Brain microvascular endothelial cell (primary cell): ENCODE measurements around the gene ERC2.

Experiments
- DNase-seq: peaks from one replicate; pipeline ENCODE4 v3.0.0-alpha.2; 2020
- H3K27ac ChIP-seq: fragments of 250-450 bp; sonication (Bioruptor Pico); 2 replicates; pipeline ENCODE4 v1.5.1; 2020; ENCODE audit warnings: mild to moderate bottlenecking, moderate library complexity
- H3K27me3 ChIP-seq: fragments of 250-450 bp; sonication (Bioruptor Pico); replicated peaks from 2 replicates; pipeline ENCODE4 v1.5.1; 2020; ENCODE audit warnings: mild to moderate bottlenecking
- H3K36me3 ChIP-seq: fragments of 250-450 bp; sonication (Bioruptor Pico); replicated peaks from 2 replicates; pipeline ENCODE4 v1.5.1; 2020; ENCODE audit warnings: mild to moderate bottlenecking
- H3K4me3 ChIP-seq: 2 replicates; pipeline ENCODE4 v1.5.1; 2011; ENCODE audit warnings: low read depth, mild to moderate bottlenecking, control low read depth, low read length, moderate library complexity
- in situ Hi-C: cut with HindIII; loops from 2 replicates; pipeline ENCODE4 v1.10.0; 2017; ENCODE audit warnings: low sequenced_read_pairs, low pct_ligation_motif_present
- TF ChIP-seq, protein P1 (sequence below): IDR thresholded peaks from 2 replicates; pipeline ENCODE4 v1.5.1; 2011; ENCODE audit warnings: low read depth, mild to moderate bottlenecking, moderate library complexity, low read length, control low read depth, inconsistent platforms; ENCODE audit errors: missing control alignments

ERC2 gene

DNA sequence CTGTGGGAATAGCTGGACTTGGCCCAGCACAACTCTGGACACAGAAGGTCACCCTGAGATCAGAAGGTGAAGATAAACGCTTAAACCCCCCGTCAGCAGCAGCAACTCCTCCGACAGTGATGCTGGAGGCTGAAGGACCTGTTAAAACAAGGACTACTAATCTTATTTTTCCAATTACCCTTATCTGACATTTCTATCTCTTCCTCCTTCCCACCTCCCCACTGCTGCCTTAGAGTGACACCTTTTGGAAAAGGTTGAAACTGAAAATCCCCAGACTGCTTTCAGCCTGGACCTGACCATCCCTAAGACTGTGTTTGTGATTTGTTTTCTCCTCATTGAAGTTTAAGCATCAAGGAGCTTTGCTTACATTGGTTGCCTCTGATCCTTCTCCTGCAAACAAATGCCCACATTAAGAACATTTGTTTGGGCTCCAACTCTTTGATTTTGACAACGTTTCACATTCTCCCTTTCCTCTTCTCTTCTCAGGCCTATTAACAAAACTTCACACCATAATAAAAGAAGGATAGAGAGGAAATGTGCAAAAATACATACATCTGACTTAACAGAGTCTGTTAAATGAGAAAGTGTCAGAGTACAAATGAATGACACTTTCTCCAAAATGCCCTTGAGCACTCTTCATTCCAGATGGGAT is 570.6 kb downstream of the ERC2 start:
- Histone ChIP-seq H3K27me3 (peaks cover 1% of the 10 kb centered on the region), H3K4me3 (no peak overlapping the region), H3K27ac (no peak overlapping the region), H3K36me3 (no peaks in the 10 kb centered on the region)
- no peak for DNase-seq
- in situ Hi-C loops = no loop called here
- TF ChIP-seq, protein P1, sequence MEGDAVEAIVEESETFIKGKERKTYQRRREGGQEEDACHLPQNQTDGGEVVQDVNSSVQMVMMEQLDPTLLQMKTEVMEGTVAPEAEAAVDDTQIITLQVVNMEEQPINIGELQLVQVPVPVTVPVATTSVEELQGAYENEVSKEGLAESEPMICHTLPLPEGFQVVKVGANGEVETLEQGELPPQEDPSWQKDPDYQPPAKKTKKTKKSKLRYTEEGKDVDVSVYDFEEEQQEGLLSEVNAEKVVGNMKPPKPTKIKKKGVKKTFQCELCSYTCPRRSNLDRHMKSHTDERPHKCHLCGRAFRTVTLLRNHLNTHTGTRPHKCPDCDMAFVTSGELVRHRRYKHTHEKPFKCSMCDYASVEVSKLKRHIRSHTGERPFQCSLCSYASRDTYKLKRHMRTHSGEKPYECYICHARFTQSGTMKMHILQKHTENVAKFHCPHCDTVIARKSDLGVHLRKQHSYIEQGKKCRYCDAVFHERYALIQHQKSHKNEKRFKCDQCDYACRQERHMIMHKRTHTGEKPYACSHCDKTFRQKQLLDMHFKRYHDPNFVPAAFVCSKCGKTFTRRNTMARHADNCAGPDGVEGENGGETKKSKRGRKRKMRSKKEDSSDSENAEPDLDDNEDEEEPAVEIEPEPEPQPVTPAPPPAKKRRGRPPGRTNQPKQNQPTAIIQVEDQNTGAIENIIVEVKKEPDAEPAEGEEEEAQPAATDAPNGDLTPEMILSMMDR = peak; percentile 60

DNA sequence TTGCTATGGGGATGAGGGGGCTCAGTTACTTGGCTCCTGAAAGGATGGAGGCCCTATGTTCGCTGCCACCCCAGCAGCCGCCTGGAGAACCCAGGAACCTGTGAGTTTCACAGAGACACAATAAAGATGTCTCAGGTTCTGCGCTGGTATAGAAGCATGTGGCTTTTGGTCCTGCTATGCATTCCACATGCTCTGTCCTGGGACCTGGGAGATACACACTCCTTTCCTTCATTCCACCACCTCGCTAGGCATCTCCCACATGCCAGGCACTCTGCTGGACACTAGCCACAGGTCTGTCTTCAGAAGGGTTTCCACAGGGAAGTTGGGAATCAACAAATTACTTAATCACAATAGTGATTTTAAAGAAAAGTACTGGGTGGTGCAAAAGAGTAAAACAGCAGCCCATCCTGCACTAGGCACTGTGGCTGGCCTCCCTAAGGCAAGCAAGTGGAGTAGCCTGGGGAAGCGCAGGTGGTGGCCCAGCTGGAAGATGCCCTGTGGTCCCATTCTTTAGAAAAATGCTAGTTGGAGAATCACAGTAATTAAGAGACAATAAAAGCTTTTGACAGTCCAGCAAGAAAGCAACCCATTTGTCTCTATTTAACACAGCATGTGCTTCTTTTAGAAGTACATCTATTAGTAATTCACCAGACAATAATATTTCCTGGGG is 572.2 kb downstream of the ERC2 start:
- TF ChIP-seq, protein P1 = no peak
- Histone ChIP-seq H3K4me3 (no peak overlapping the region), H3K27ac (no peak overlapping the region), H3K27me3 (no peaks in the 10 kb centered on the region), H3K36me3 (no peaks in the 10 kb centered on the region)
- DNase-seq = no peak
- in situ Hi-C loops = no loop called here

DNA sequence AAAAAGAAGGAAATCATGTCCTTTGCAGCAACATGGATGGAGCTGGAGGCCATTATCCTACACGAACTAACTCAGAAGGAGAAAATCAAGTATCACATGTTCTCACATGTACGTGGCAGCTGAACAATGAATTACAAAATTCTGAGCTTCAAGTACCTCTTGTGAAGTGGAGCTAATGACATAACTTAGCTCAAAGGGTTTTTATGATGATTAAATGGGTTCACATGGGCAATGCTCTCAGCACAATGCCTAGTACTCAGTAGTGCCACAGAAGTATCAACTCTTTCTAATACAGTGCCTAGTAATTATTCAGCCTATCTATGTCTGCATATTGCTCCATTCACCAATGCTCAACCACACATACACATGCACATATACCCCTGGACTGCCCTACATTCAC is 573.7 kb downstream of the ERC2 start:
- in situ Hi-C loops = no loop called here
- TF ChIP-seq, protein P1 = no peak
- Histone ChIP-seq H3K27me3 (no peaks in the 10 kb centered on the region), H3K4me3 (no peak overlapping the region), H3K27ac (no peak overlapping the region), H3K36me3 (no peaks in the 10 kb centered on the region)
- DNase-seq = no peak

DNA sequence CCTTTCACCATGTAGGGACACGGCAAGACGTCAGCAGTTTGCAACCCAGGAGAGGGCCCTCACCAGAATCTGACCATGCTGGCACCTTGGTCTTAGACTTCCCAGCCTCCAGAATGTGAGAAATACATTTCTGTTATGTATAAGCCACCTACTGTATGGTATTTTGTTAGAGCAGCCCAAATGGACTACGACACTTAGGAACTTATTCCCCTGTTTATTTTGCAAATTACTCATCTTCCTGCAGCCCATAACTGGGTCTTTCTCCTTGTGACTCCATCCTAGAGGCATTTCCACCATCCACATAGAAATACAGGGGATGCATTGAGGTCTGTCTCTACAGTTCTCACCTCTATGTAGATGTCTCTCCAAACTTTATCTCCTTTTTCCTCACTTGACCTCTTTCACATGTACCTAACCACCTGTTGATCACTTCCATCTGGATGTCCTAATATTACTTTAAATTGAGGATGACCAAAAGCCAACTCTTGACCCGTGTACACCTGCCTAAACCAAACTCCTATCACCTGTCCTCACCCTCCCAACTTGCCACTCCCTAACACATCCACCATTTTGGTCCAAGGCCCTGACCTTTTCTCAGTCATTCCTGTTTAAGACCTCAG is 575.1 kb downstream of the ERC2 start:
- Histone ChIP-seq H3K36me3 (no peaks in the 10 kb centered on the region), H3K4me3 (no peak overlapping the region), H3K27me3 (no peaks in the 10 kb centered on the region), H3K27ac (no peak overlapping the region)
- TF ChIP-seq, protein P1 = no peak
- DNase-seq = peak; percentile 31
- in situ Hi-C loops = no loop called here

DNA sequence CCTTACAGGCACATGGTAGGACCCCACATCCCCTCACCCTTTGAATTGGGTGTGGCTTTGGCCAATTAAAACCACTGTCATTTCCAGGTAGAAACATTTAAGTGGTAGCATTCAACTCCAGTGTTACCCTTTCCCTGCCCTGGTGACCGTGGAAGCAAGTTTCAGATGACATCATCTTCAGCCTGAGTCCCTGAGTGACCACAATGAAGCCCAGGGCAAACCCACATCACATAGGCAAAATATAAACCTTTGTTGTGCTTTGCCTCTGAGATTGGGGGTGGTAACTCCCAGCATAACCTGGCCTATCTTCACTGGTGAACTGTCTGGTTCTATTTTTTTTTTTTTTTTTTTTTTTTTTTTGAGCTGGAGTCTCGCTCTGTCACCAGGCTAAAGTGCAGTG is 577.2 kb downstream of the ERC2 start:
- in situ Hi-C loops = no loop called here

More for the DNA sequence above, 577.2 kb downstream of the ERC2 start:
- DNase-seq = no peak
- TF ChIP-seq, protein P1 = no peak
- Histone ChIP-seq H3K4me3 (no peak overlapping the region), H3K27me3 (no peaks in the 10 kb centered on the region), H3K27ac (no peak overlapping the region), H3K36me3 (no peaks in the 10 kb centered on the region)
